ENCODE results near the gene PDLIM5. TPM values are rescaled to one million over a fixed set of nuclear protein-coding genes. Genes with fewer than 3 reads are reported as not detected.

PDLIM5 gene
- total RNA-seq, 1 experiment from 2014 or later: 158 TPM

GRCh38 chr4:94582517-94582916 is 130.8 kb downstream of the PDLIM5 start:
- Mint-ChIP-seq H3K36me3 (ENCODE audit: insufficient read depth, unreplicated experiment) (peaks cover 29% of the 10 kb centered on the region), H3K4me1 (ENCODE audit: insufficient read depth, unreplicated experiment) (peaks cover 6% of the 10 kb centered on the region), H3K27ac (ENCODE audit: low read depth, unreplicated experiment) (peak overlapping the region; percentile 25), H3K27me3 (ENCODE audit: insufficient read depth, unreplicated experiment) (no peaks in the 10 kb centered on the region), H3K9me3 (ENCODE audit: unreplicated experiment) (no peaks in the 10 kb centered on the region), H3K4me3 (ENCODE audit: unreplicated experiment) (no peak overlapping the region)
- ChIA-PET CTCF (no interaction called here), POLR2A (interaction anchor here (1.6 kb wide), 1 partner anchor 11 kb away, joined by 5 read pairs; no protein-coding TSS in a partner anchor)
- no peak for TF ChIP-seq CTCF (IDR thresholded peaks at IDR 0.05; ENCODE audit: unreplicated experiment)
- intact Hi-C loops (cut with micrococcal nuclease): loop anchor here (5.0 kb wide), 1 partner anchor 130 kb away; the partner anchor contains the start of gene PDLIM5
- no TSS peak for BruUV-seq (replicated peaks)
- DNase-seq (ENCODE audit: unreplicated experiment): no peak

GRCh38 chr4:94583914-94584641 is 132.3 kb downstream of the PDLIM5 start:
- TF ChIP-seq CTCF (IDR thresholded peaks at IDR 0.05; ENCODE audit: unreplicated experiment): no peak
- intact Hi-C loops (cut with micrococcal nuclease): loop anchor here (5.0 kb wide), 1 partner anchor 132 kb away; the partner anchor contains the start of gene PDLIM5
- BruUV-seq (replicated peaks): no TSS peak
- no peak for DNase-seq (ENCODE audit: unreplicated experiment)
- H3K4me1 Mint-ChIP-seq (ENCODE audit: insufficient read depth, unreplicated experiment): peaks cover 6% of the 10 kb centered on the region
- H3K27me3 Mint-ChIP-seq (ENCODE audit: insufficient read depth, unreplicated experiment): no peaks in the 10 kb centered on the region
- H3K4me3 Mint-ChIP-seq (ENCODE audit: unreplicated experiment): no peak overlapping the region
- H3K36me3 Mint-ChIP-seq (ENCODE audit: insufficient read depth, unreplicated experiment): peaks cover 36% of the 10 kb centered on the region
- POLR2A ChIA-PET: interaction anchor here (0.6 to 1.2 kb wide), 2 partner anchors 18 to 34 kb away, joined by 3 to 4 read pairs; no protein-coding TSS in a partner anchor
- no peak overlapping the region for H3K27ac Mint-ChIP-seq (ENCODE audit: low read depth, unreplicated experiment)
- CTCF ChIA-PET: interaction anchor here (2.0 kb wide), 1 partner anchor 177 kb away, joined by 9 read pairs; no protein-coding TSS in a partner anchor
- H3K9me3 Mint-ChIP-seq (ENCODE audit: unreplicated experiment): no peaks in the 10 kb centered on the region

- H3K9me3 Mint-ChIP-seq (ENCODE audit: unreplicated experiment): no peaks in the 10 kb centered on the region
- no peak for DNase-seq (ENCODE audit: unreplicated experiment)
- intact Hi-C loops (cut with micrococcal nuclease): no loop called here
- ChIA-PET POLR2A (interaction anchor here (0.8 kb wide), 1 partner anchor 134 kb away, joined by 5 read pairs; no protein-coding TSS in a partner anchor), CTCF (no interaction called here)
- H3K4me1 Mint-ChIP-seq (ENCODE audit: insufficient read depth, unreplicated experiment): no peaks in the 10 kb centered on the region
- H3K36me3 Mint-ChIP-seq (ENCODE audit: insufficient read depth, unreplicated experiment): peaks cover 61% of the 10 kb centered on the region
- no peak overlapping the region for H3K4me3 Mint-ChIP-seq (ENCODE audit: unreplicated experiment)
- BruUV-seq (replicated peaks): no TSS peak
- H3K27me3 Mint-ChIP-seq (ENCODE audit: insufficient read depth, unreplicated experiment): no peaks in the 10 kb centered on the region
- H3K27ac Mint-ChIP-seq (ENCODE audit: low read depth, unreplicated experiment): no peak overlapping the region
- TF ChIP-seq CTCF (IDR thresholded peaks at IDR 0.05; ENCODE audit: unreplicated experiment): no peak
These were observed 137.4 kb downstream of the PDLIM5 start for GRCh38 chr4:94588896-94589693.

- Mint-ChIP-seq H3K9me3 (ENCODE audit: unreplicated experiment) (no peaks in the 10 kb centered on the region), H3K36me3 (ENCODE audit: insufficient read depth, unreplicated experiment) (peaks cover 52% of the 10 kb centered on the region), H3K4me1 (ENCODE audit: insufficient read depth, unreplicated experiment) (peaks cover 5% of the 10 kb centered on the region), H3K27ac (ENCODE audit: low read depth, unreplicated experiment) (no peak overlapping the region), H3K27me3 (ENCODE audit: insufficient read depth, unreplicated experiment) (no peaks in the 10 kb centered on the region), H3K4me3 (ENCODE audit: unreplicated experiment) (no peak overlapping the region)
- POLR2A ChIA-PET: no interaction called here
- intact Hi-C loops (cut with micrococcal nuclease): loop anchor here (10.0 kb wide), 2 partner anchors 86 to 796 kb away; no protein-coding TSS in a partner anchor
- BruUV-seq (replicated peaks): no TSS peak
- TF ChIP-seq CTCF (IDR thresholded peaks at IDR 0.05; ENCODE audit: unreplicated experiment): no peak
- DNase-seq (ENCODE audit: unreplicated experiment): no peak
- CTCF ChIA-PET: no interaction called here
These were observed 138.8 kb downstream of the PDLIM5 start for GRCh38 chr4:94590493-94590892.

All from MCF 10A (cell line).